Caco-2 (cell line): Measurements from ENCODE around the gene XRCC5. TPM values are rescaled to one million over a fixed set of nuclear protein-coding genes. Genes with fewer than 3 reads are reported as not detected.

Experiments
- BruUV-seq: library from RNA; stranded (reverse); fragments of 400-500 nt; replicated peaks from 2 replicates; lab custom pipeline; 2021; lab: Mats Ljungman, UMichigan
- CTCF ChIA-PET: fragments of 300-600 bp; sonication (Branson Sonifier 250); formaldehyde crosslinking; loops from one replicate; lab custom pipeline; 2022; ENCODE audit warnings: antibody characterized with exemption; lab: Charles Lee
- POLR2A ChIA-PET: fragments of 300-600 bp; sonication (Branson Sonifier 250); formaldehyde crosslinking; loops from one replicate; lab custom pipeline; 2022; ENCODE audit warnings: antibody characterized with exemption; lab: Charles Lee
- DNase-seq, 2 experiments: peaks; one replicate each; pipeline versions ENCODE4 v3.0.0 to v3.0.0-alpha.2; 2020 to 2022
- H3K27me3 ChIP-seq: replicated peaks from 2 replicates; pipeline ENCODE4 v1.6.0; 2011; ENCODE audit warnings: low read length; ENCODE audit not compliant: control insufficient read depth, insufficient read depth
- H3K36me3 ChIP-seq: 2 replicates; pipeline ENCODE4 v1.5.1; 2011; ENCODE audit warnings: low read length; ENCODE audit not compliant: control insufficient read depth, insufficient read depth
- H3K4me1 ChIP-seq: fragments of 250-450 bp; sonication (Bioruptor Pico); 2 replicates; pipeline ENCODE4 v1.5.1; 2020; ENCODE audit warnings: mild to moderate bottlenecking
- H3K4me3 ChIP-seq: 2 replicates; pipeline ENCODE4 v1.5.1; 2011; ENCODE audit warnings: low read depth, mild to moderate bottlenecking, control low read depth, low read length
- H3K9me3 ChIP-seq: fragments of 250-450 bp; sonication (Bioruptor Pico); 2 replicates; pipeline ENCODE4 v1.5.1; 2020; ENCODE audit warnings: mild to moderate bottlenecking, moderate library complexity
- H3K27ac Mint-ChIP-seq: one replicate; pipeline ENCODE4 v1.8.0; 2022; ENCODE audit warnings: mixed read lengths; ENCODE audit not compliant: unreplicated experiment
- H3K27me3 Mint-ChIP-seq: one replicate; pipeline ENCODE4 v1.8.0; 2022; ENCODE audit warnings: mixed read lengths; ENCODE audit not compliant: insufficient read depth, unreplicated experiment
- H3K36me3 Mint-ChIP-seq: one replicate; pipeline ENCODE4 v1.8.0; 2022; ENCODE audit warnings: mild to moderate bottlenecking, mixed read lengths; ENCODE audit not compliant: insufficient read depth, unreplicated experiment
- H3K4me1 Mint-ChIP-seq: one replicate; pipeline ENCODE4 v1.8.0; 2022; ENCODE audit warnings: low read depth, mixed read lengths; ENCODE audit not compliant: unreplicated experiment
- H3K4me3 Mint-ChIP-seq: one replicate; pipeline ENCODE4 v1.8.0; 2022; ENCODE audit warnings: mild to moderate bottlenecking, moderate library complexity, mixed read lengths; ENCODE audit not compliant: unreplicated experiment
- H3K9me3 Mint-ChIP-seq: one replicate; pipeline ENCODE4 v1.8.0; 2022; ENCODE audit warnings: mixed read lengths; ENCODE audit not compliant: unreplicated experiment
- CTCF ChIP-seq, 2 experiments: fragments of 200-600 bp in 1 of 2; IDR thresholded peaks; 1 replicate in 1 of 2; 2 replicates in 1 of 2; pipeline versions ENCODE4 v1.5.1 to v1.8.0; 2011 to 2022; ENCODE audit warnings: antibody characterized with exemption in 1 of 2, control low read depth in 1 of 2, inconsistent platforms in 1 of 2, low read depth in 1 of 2, low read length in 1 of 2, mild to moderate bottlenecking in 1 of 2, moderate library complexity in 1 of 2; ENCODE audit not compliant: insufficient read depth in 1 of 2, severe bottlenecking in 1 of 2, unreplicated experiment in 1 of 2
- intact Hi-C: fragments of 100-400 bp; cut with micrococcal nuclease; formaldehyde crosslinking; loops from one replicate; pipeline ENCODE4 v1.10.0; 2022; ENCODE audit not compliant: unreplicated experiment
- total RNA-seq: library from RNA; stranded (reverse); gene quantifications from 2 replicates; pipeline ENCODE4 v1.2.3, GENCODE V29; 2022

The XRCC5 gene
- total RNA-seq, 1 experiment from 2014 or later: 319 TPM

- no peak for TF ChIP-seq CTCF (IDR thresholded peaks at IDR 0.05; ENCODE audit: insufficient read depth in 1 of 2, low read depth in 1 of 2, low read length in 1 of 2, severe bottlenecking in 1 of 2, unreplicated experiment in 1 of 2)
- peak overlapping the region; percentile 92 for H3K4me3 Mint-ChIP-seq
- Histone ChIP-seq H3K27me3 (no peaks in the 10 kb centered on the region), H3K9me3 (no peaks in the 10 kb centered on the region), H3K4me1 (peaks cover 35% of the 10 kb centered on the region), H3K36me3 (peaks cover 8% of the 10 kb centered on the region), H3K4me3 (no peak overlapping the region)
- peaks cover 33% of the 10 kb centered on the region for H3K4me1 Mint-ChIP-seq
- H3K27me3 Mint-ChIP-seq: no peaks in the 10 kb centered on the region
- POLR2A ChIA-PET: interaction anchor here (0.5 kb wide), 1 partner anchor 18 kb away, joined by 3 read pairs; no protein-coding TSS in a partner anchor
- no TSS peak for BruUV-seq
- CTCF ChIA-PET: interaction anchor here (1.3 kb wide), 1 partner anchor 50 kb away, joined by 7 read pairs; no protein-coding TSS in a partner anchor
- DNase-seq: no peak
- H3K36me3 Mint-ChIP-seq: peaks cover 96% of the 10 kb centered on the region
- H3K27ac Mint-ChIP-seq: peak overlapping the region; percentile 97
- intact Hi-C loops: loop anchor here (5.0 to 10.0 kb wide), 2 partner anchors 381 to 801 kb away; partner anchors contain the start of genes ATIC and RPL37A
- H3K9me3 Mint-ChIP-seq: no peaks in the 10 kb centered on the region
Measured at GRCh38 chr2:216113572-216113971, 4.4 kb downstream of the XRCC5 start.

- peaks cover 33% of the 10 kb centered on the region for H3K4me1 Mint-ChIP-seq
- ChIA-PET CTCF (interaction anchor here (0.6 to 1.3 kb wide), 10 partner anchors 10 to 384 kb away, joined by 3 to 7 read pairs (median 3); partner anchors contain the start of genes PECR and RPL37A), POLR2A (interaction anchor here (0.8 to 1.1 kb wide), 5 partner anchors 33 to 384 kb away, joined by 3 to 5 read pairs (median 3); partner anchors contain the start of genes MARCHF4, PECR, RPL37A and TMEM169)
- Histone ChIP-seq H3K9me3 (no peaks in the 10 kb centered on the region), H3K4me1 (peaks cover 35% of the 10 kb centered on the region), H3K27me3 (no peaks in the 10 kb centered on the region), H3K4me3 (no peak overlapping the region), H3K36me3 (peaks cover 8% of the 10 kb centered on the region)
- peak overlapping the region; percentile 92 for H3K4me3 Mint-ChIP-seq
- no peak for TF ChIP-seq CTCF (IDR thresholded peaks at IDR 0.05; ENCODE audit: insufficient read depth in 1 of 2, low read depth in 1 of 2, low read length in 1 of 2, severe bottlenecking in 1 of 2, unreplicated experiment in 1 of 2)
- intact Hi-C loops: loop anchor here (1.0 to 10.0 kb wide), 4 partner anchors 33 to 802 kb away; partner anchors contain the start of genes ATIC, PECR, RPL37A and TMEM169
- peaks cover 96% of the 10 kb centered on the region for H3K36me3 Mint-ChIP-seq
- H3K27me3 Mint-ChIP-seq: no peaks in the 10 kb centered on the region
- H3K27ac Mint-ChIP-seq: peak overlapping the region; percentile 97
- peak in 1 of 2 experiments; percentile 91 for DNase-seq
- BruUV-seq: no TSS peak
- H3K9me3 Mint-ChIP-seq: no peaks in the 10 kb centered on the region
Measured at GRCh38 chr2:216114382-216114713, 5.2 kb downstream of the XRCC5 start.

- Mint-ChIP-seq H3K27ac (peak overlapping the region; percentile 97), H3K4me3 (peak overlapping the region; percentile 92), H3K27me3 (no peaks in the 10 kb centered on the region), H3K9me3 (no peaks in the 10 kb centered on the region), H3K4me1 (peaks cover 33% of the 10 kb centered on the region), H3K36me3 (peaks cover 97% of the 10 kb centered on the region)
- DNase-seq: peak; percentile 98 to 99
- Histone ChIP-seq H3K4me1 (peaks cover 35% of the 10 kb centered on the region), H3K36me3 (peaks cover 8% of the 10 kb centered on the region), H3K4me3 (peak overlapping the region; percentile 33), H3K9me3 (no peaks in the 10 kb centered on the region), H3K27me3 (no peaks in the 10 kb centered on the region)
- ChIA-PET CTCF (interaction anchor here (0.6 to 1.3 kb wide), 10 partner anchors 10 to 384 kb away, joined by 3 to 7 read pairs (median 3); partner anchors contain the start of genes PECR and RPL37A), POLR2A (interaction anchor here (0.8 to 1.1 kb wide), 5 partner anchors 33 to 383 kb away, joined by 3 to 5 read pairs (median 3); partner anchors contain the start of genes MARCHF4, PECR, RPL37A and TMEM169)
- peak; percentile 85 to 92 for TF ChIP-seq CTCF (IDR thresholded peaks at IDR 0.05; ENCODE audit: insufficient read depth in 1 of 2, low read depth in 1 of 2, low read length in 1 of 2, severe bottlenecking in 1 of 2, unreplicated experiment in 1 of 2)
- no TSS peak for BruUV-seq
- intact Hi-C loops: loop anchor here (1.0 to 10.0 kb wide), 4 partner anchors 34 to 803 kb away; partner anchors contain the start of genes ATIC, PECR, RPL37A and TMEM169
Measured at GRCh38 chr2:216114714-216115531, 5.8 kb downstream of the XRCC5 start.
